ENCODE measurements around the gene SUN3. TPM values are rescaled to one million over a fixed set of nuclear protein-coding genes. Genes with fewer than 3 reads are reported as not detected.

SUN3 gene
- total and polyA plus RNA-seq, 10 of the 15 experiments (the other 5 are each of a cell fraction or from before 2014, with no cell fraction given) = 0.29 to 0.48 TPM; not detected in 8

DNA sequence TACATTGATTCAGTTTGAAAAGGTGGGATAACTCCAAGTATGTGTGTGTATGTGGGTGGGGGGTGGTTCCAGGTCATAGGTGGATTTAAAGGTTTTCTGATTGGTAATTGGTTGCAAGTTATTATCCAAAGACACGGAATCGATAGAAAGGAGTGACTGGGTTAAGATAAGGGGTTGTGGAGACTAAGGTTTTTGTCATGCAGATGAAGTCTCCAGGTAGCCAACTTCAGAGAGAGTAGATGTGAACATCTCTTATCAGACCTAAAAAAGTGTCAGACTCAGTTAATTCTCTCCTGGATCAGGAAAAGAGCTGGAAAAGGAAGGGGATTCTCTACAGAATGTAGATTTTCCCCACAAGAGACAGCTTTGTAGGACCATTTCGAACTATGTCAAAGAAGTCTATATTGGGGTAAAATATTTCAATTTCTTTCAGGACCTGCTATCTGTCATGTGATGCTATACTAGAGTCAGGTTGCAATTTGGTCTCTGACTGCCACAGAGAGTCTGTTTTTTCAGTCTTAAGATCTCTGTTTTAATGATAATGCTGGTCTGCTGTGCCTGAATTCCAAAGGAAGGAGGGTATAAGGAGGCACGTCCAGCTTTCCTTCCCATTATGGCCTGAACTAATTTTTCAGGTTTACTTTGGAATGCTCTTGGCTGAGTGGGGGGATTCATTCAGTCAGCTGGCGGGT, 10.1 kb upstream of the SUN3 start (continued):
- TF ChIP-seq, protein P1, sequence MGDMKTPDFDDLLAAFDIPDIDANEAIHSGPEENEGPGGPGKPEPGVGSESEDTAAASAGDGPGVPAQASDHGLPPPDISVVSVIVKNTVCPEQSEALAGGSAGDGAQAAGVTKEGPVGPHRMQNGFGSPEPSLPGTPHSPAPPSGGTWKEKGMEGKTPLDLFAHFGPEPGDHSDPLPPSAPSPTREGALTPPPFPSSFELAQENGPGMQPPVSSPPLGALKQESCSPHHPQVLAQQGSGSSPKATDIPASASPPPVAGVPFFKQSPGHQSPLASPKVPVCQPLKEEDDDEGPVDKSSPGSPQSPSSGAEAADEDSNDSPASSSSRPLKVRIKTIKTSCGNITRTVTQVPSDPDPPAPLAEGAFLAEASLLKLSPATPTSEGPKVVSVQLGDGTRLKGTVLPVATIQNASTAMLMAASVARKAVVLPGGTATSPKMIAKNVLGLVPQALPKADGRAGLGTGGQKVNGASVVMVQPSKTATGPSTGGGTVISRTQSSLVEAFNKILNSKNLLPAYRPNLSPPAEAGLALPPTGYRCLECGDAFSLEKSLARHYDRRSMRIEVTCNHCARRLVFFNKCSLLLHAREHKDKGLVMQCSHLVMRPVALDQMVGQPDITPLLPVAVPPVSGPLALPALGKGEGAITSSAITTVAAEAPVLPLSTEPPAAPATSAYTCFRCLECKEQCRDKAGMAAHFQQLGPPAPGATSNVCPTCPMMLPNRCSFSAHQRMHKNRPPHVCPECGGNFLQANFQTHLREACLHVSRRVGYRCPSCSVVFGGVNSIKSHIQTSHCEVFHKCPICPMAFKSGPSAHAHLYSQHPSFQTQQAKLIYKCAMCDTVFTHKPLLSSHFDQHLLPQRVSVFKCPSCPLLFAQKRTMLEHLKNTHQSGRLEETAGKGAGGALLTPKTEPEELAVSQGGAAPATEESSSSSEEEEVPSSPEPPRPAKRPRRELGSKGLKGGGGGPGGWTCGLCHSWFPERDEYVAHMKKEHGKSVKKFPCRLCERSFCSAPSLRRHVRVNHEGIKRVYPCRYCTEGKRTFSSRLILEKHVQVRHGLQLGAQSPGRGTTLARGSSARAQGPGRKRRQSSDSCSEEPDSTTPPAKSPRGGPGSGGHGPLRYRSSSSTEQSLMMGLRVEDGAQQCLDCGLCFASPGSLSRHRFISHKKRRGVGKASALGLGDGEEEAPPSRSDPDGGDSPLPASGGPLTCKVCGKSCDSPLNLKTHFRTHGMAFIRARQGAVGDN (IDR thresholded peaks at IDR 0.05) = no peak
- TF ChIP-seq, protein P2, sequence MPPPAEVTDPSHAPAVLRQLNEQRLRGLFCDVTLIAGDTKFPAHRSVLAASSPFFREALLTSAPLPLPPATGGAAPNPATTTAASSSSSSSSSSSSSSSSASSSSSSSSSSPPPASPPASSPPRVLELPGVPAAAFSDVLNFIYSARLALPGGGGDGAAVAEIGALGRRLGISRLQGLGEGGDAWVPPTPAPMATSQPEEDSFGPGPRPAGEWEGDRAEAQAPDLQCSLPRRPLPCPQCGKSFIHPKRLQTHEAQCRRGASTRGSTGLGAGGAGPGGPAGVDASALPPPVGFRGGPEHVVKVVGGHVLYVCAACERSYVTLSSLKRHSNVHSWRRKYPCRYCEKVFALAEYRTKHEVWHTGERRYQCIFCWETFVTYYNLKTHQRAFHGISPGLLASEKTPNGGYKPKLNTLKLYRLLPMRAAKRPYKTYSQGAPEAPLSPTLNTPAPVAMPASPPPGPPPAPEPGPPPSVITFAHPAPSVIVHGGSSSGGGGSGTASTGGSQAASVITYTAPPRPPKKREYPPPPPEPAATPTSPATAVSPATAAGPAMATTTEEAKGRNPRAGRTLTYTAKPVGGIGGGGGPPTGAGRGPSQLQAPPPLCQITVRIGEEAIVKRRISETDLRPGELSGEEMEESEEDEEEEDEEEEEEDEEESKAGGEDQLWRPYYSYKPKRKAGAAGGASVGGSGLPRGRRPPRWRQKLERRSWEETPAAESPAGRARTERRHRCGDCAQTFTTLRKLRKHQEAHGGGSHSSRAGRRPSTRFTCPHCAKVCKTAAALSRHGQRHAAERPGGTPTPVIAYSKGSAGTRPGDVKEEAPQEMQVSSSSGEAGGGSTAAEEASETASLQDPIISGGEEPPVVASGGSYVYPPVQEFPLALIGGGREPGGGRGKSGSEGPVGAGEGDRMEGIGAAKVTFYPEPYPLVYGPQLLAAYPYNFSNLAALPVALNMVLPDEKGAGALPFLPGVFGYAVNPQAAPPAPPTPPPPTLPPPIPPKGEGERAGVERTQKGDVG (CRISPR knock-in tag; IDR thresholded peaks at IDR 0.05) = no peak

GRCh38 chr7:48035967-48036478, 7.1 kb upstream of the SUN3 start:
- Histone ChIP-seq H3K27me3 (replicated peaks in 1 of 2; ENCODE audit: control insufficient read depth in 2 of 2, insufficient read depth in 2 of 2, low read length in 1 of 2) (peaks cover 8 to 9% of the 10 kb centered on the region in 2 experiments; a peak in 3 of 4 replicates), H3K36me3 (ENCODE audit: control insufficient read depth in 2 of 2, insufficient read depth in 2 of 2, low read length in 1 of 2) (no peaks in the 10 kb centered on the region), H3K4me2 (ENCODE audit: control insufficient read depth, insufficient read depth) (0 out of 2 replicates have a peak overlapping the region, but pooled peaks have one; percentile 17), H3K4me1 (ENCODE audit: control insufficient read depth, insufficient read depth, low read length) (peaks cover 3% of the 10 kb centered on the region; the same call in 1 of the 2 replicates), H2AFZ (ENCODE audit: control insufficient read depth, low read depth, low read length) (no peak overlapping the region), H3K79me2 (ENCODE audit: control insufficient read depth, insufficient read depth, low read length) (no peaks in the 10 kb centered on the region), H3K27ac (ENCODE audit: control insufficient read depth, insufficient read depth) (no peak overlapping the region), H3K9me3 (replicated peaks; ENCODE audit: control insufficient read depth, insufficient read depth, low read length) (no peaks in the 10 kb centered on the region), H3K9ac (ENCODE audit: control insufficient read depth, insufficient read depth, low read length) (no peak overlapping the region), H4K20me1 (ENCODE audit: control insufficient read depth, insufficient read depth) (no peaks in the 10 kb centered on the region), H3K4me3 (no peak overlapping the region)
- no peak for ATAC-seq
- no peak for DNase-seq (ENCODE audit: low read depth, low spot score)
- ChIA-PET CTCF (no interaction called here), RAD21 (ENCODE audit: unreplicated experiment) (no interaction called here), POLR2A (no interaction called here), SMC1A (ENCODE audit: uncharacterized antibody, unreplicated experiment) (no interaction called here)
- WGBS (ENCODE audit: insufficient coverage, insufficient replicate concordance, low lambda C conversion rate, missing lambda C conversion rate) = 54% methylated on average over 42 of the region's 42 CpGs
- no peak for TF ChIP-seq RAD21 (IDR thresholded peaks at IDR 0.05; ENCODE audit: insufficient read depth, low read depth, low read length)
- no peak for TF ChIP-seq CBX3 (IDR thresholded peaks at IDR 0.05; ENCODE audit: borderline replicate concordance, low read depth)
- TF ChIP-seq SUZ12 (IDR thresholded peaks at IDR 0.05; ENCODE audit: unreplicated experiment) = peak; percentile 3
- TF ChIP-seq STAT3 (IDR thresholded peaks at IDR 0.05; ENCODE audit: low read depth, low read length) = no peak
- TF ChIP-seq NR2F1 (conservative IDR thresholded peaks at IDR 0.05) = no peak
- TF ChIP-seq TCF7 (IDR thresholded peaks at IDR 0.05; ENCODE audit: borderline replicate concordance) = no peak
- TF ChIP-seq FOXM1 (IDR thresholded peaks at IDR 0.05; ENCODE audit: low read depth, low read length) = no peak
- no peak for TF ChIP-seq KAT2A (conservative IDR thresholded peaks at IDR 0.05; ENCODE audit: control insufficient read depth, low read depth, low read length)
- in situ Hi-C loops (cut with MboI) (no loop called here), intact Hi-C loops (cut with micrococcal nuclease; ENCODE audit: unreplicated experiment) (no loop called here)
- no peak for FAIRE-seq
- BruUV-seq (replicated peaks) = no TSS peak

All from GM12878 (cell line).